ENCODE data around the gene GRAP2. TPM values are rescaled to one million over a fixed set of nuclear protein-coding genes. Genes with fewer than 3 reads are reported as not detected.

The GRAP2 gene
- total and polyA plus RNA-seq, 8 donors, result 0.42 to 1.3 (median 0.79) TPM

GRCh38 chr22:39997421-39997820 is 96.5 kb downstream of the GRAP2 start:
- H3K9me3 ChIP-seq, result no peaks in the 10 kb centered on the region
- peak overlapping the region in 1 of 4 donors; percentile 58 for H3K4me3 ChIP-seq
- peak overlapping the region in 2 of 4 donors; percentile 40 to 85 for H3K27ac ChIP-seq
- TF ChIP-seq CTCF (IDR thresholded peaks at IDR 0.05), result no peak
- H3K27me3 ChIP-seq, result no peaks in the 10 kb centered on the region
- no peak for FAIRE-seq
- H3K36me3 ChIP-seq, result no peaks in the 10 kb centered on the region
- intact Hi-C loops (cut with DNase I), result no loop called here
- no peak for ATAC-seq
- DNase-seq, result no peak
- WGBS, 2 donors, result 56 to 71% methylated on average over 3 of the region's 3 CpGs
- peaks cover 28 to 41% (median 32%) of the 10 kb centered on the region in 3 donors for H3K4me1 ChIP-seq

GRCh38 chr22:39997939-39998726 is 97.2 kb downstream of the GRAP2 start:
- DNase-seq (peak; percentile 76 to 85 (median 80)), ATAC-seq (peak; percentile 62 to 81 (median 74)), FAIRE-seq (no peak)
- H3K27me3 ChIP-seq, result no peaks in the 10 kb centered on the region
- TF ChIP-seq CTCF (IDR thresholded peaks at IDR 0.05), result no peak
- no peaks in the 10 kb centered on the region for H3K36me3 ChIP-seq
- intact Hi-C loops (cut with DNase I), result no loop called here
- peak overlapping the region in 2 of 4 donors; percentile 40 to 85 for H3K27ac ChIP-seq
- H3K9me3 ChIP-seq, result no peaks in the 10 kb centered on the region
- 25 to 29% methylated on average over 11 of the region's 11 CpGs for WGBS, 2 donors
- H3K4me3 ChIP-seq, result peak overlapping the region in 1 of 4 donors; percentile 20
- H3K4me1 ChIP-seq, result peaks cover 28 to 41% (median 32%) of the 10 kb centered on the region in 3 donors

DNA sequence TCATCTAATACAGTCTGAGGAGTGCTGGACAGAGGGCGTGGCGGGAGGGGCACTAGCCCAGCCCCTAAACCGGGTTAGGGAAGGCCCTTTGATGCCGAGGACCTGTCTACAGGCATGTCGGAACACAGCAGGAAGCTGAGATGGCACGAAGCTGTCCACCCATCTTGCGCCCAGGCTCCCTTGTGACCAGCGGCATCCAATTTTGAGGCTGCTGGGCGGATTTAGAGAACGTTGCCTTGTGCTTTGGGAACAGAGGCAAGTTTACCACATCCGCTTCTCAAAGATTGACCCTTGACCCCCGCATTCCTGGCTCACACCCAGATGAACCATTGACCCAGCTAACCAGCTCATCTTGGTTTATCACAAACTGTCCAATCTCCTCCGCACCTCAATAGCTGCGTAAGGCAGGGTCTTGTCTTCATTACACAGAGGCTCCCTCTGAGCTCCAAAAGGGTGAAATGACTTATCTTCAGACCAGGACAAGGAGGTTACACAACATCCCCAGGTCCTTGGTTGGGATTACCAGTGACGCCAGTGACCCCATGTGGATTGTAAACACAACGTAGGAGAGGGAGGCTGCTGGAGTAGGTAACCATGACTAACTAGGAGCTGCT is 98.4 kb downstream of the GRAP2 start:
- H3K36me3 ChIP-seq, result no peaks in the 10 kb centered on the region
- FAIRE-seq (no peak), DNase-seq (no peak), ATAC-seq (no peak)
- no peak for TF ChIP-seq CTCF (IDR thresholded peaks at IDR 0.05)
- H3K4me1 ChIP-seq, result peaks cover 28 to 41% (median 32%) of the 10 kb centered on the region in 3 donors
- no peaks in the 10 kb centered on the region for H3K27me3 ChIP-seq
- 71 to 74% methylated on average over 16 of the region's 16 CpGs for WGBS, 2 donors
- intact Hi-C loops (cut with DNase I), result no loop called here
- H3K4me3 ChIP-seq, result no peak overlapping the region
- H3K27ac ChIP-seq, result no peak overlapping the region
- H3K9me3 ChIP-seq, result no peaks in the 10 kb centered on the region

DNA sequence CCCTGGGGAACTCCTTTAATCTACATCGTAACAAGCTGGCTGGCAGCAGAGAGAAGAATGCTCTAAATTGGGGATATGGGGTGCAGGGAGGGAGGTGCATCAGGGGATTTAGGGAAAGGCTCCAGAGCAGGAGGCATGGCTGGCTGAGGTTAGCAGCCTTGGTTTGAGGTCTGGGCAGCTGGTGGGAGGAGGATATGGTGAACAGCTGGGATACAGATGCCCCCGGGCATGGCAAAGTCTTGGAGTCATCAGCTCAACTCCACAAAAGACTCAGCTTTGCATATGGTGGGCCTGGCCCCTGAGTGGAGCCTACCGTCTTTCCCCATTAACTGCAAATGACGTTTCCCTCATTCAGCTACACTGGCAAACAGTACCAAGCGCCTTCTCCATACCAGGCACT is 99.3 kb downstream of the GRAP2 start:
- H3K36me3 ChIP-seq, result no peaks in the 10 kb centered on the region
- no peaks in the 10 kb centered on the region for H3K9me3 ChIP-seq
- intact Hi-C loops (cut with DNase I), result no loop called here
- DNase-seq, result no peak
- no peak for ATAC-seq
- H3K4me1 ChIP-seq, result peaks cover 28 to 41% (median 32%) of the 10 kb centered on the region in 3 donors
- H3K27ac ChIP-seq, result no peak overlapping the region
- WGBS, 2 donors, result 94 to 96% methylated on average over 5 of the region's 5 CpGs
- no peak overlapping the region for H3K4me3 ChIP-seq
- FAIRE-seq, result no peak
- TF ChIP-seq CTCF (IDR thresholded peaks at IDR 0.05), result no peak
- H3K27me3 ChIP-seq, result no peaks in the 10 kb centered on the region

- no peak for TF ChIP-seq CTCF (IDR thresholded peaks at IDR 0.05)
- H3K36me3 ChIP-seq, result no peaks in the 10 kb centered on the region
- no peak overlapping the region for H3K4me3 ChIP-seq
- DNase-seq (no peak), FAIRE-seq (no peak), ATAC-seq (no peak)
- H3K9me3 ChIP-seq, result no peaks in the 10 kb centered on the region
- peaks cover 28 to 41% (median 32%) of the 10 kb centered on the region in 3 donors for H3K4me1 ChIP-seq
- H3K27ac ChIP-seq, result no peak overlapping the region
- intact Hi-C loops (cut with DNase I), result no loop called here
- WGBS, 2 donors, result 90% methylated on average over 4 of the region's 4 CpGs
- H3K27me3 ChIP-seq, result no peaks in the 10 kb centered on the region
Measured at GRCh38 chr22:40001106-40001505, 100.2 kb downstream of the GRAP2 start.
